Keratinocyte (primary cell): Measurements from ENCODE around the gene CNNM4. TPM values are rescaled to one million over a fixed set of nuclear protein-coding genes. Genes with fewer than 3 reads are reported as not detected.

Experiments
- DNase-seq: peaks from one replicate; pipeline ENCODE4 v3.0.0-alpha.2; 2011; ENCODE audit warnings: low read depth, missing footprints, low spot score
- FAIRE-seq: peaks from 2 replicates; lab custom pipeline; 2011; peaks lifted over from hg19 to GRCh38; lab: Jason Lieb, UNC
- H2AFZ ChIP-seq: 2 replicates; pipeline ENCODE4 v1.6.0; 2012; ENCODE audit warnings: low read length, control low read depth, inconsistent platforms; ENCODE audit not compliant: control insufficient read depth
- H3K27ac ChIP-seq: 2 replicates; pipeline ENCODE4 v1.5.1; 2011; ENCODE audit warnings: low read length; ENCODE audit not compliant: control insufficient read depth, insufficient read depth
- H3K27me3 ChIP-seq: 3 replicates; pipeline ENCODE4 v1.6.0; 2011; ENCODE audit warnings: low read length; ENCODE audit not compliant: control insufficient read depth, insufficient read depth; ENCODE audit errors: extremely low read depth
- H3K36me3 ChIP-seq, 2 experiments: 2 replicates in 1 of 2; 3 replicates in 1 of 2; pipeline ENCODE4 v1.5.1; 2011; ENCODE audit warnings: low read length in 2 of 2, mild to moderate bottlenecking in 1 of 2; ENCODE audit not compliant: control insufficient read depth in 2 of 2, insufficient read depth in 2 of 2; ENCODE audit errors: extremely low read depth in 1 of 2
- H3K4me1 ChIP-seq: 3 replicates; pipeline ENCODE4 v1.5.1; 2011; ENCODE audit warnings: low read length; ENCODE audit not compliant: control insufficient read depth, insufficient read depth; ENCODE audit errors: extremely low read depth
- H3K4me2 ChIP-seq: 3 replicates; pipeline ENCODE4 v1.6.0; 2011; ENCODE audit warnings: low read depth, low read length; ENCODE audit not compliant: control insufficient read depth, insufficient read depth; ENCODE audit errors: extremely low read depth
- H3K4me3 ChIP-seq, 3 experiments: fragments of 200-600 bp in 1 of 3; sonication (generic) in 1 of 3; 2 replicates in 2 of 3; 3 replicates in 1 of 3; pipeline ENCODE4 v1.5.1; 2011 to 2016; ENCODE audit warnings: low read length in 3 of 3, mild to moderate bottlenecking in 3 of 3, control low read depth in 2 of 3, inconsistent platforms in 1 of 3, low read depth in 1 of 3, mixed read lengths in 1 of 3, mixed run types in 1 of 3, moderate library complexity in 1 of 3; ENCODE audit not compliant: control insufficient read depth in 2 of 3, insufficient read depth in 2 of 3; ENCODE audit errors: extremely low read depth in 1 of 3
- H3K79me2 ChIP-seq: 2 replicates; pipeline ENCODE4 v1.6.0; 2012; ENCODE audit warnings: low read length; ENCODE audit not compliant: control insufficient read depth, insufficient read depth
- H3K9ac ChIP-seq: 3 replicates; pipeline ENCODE4 v1.6.0; 2011; ENCODE audit warnings: low read length; ENCODE audit not compliant: control insufficient read depth, insufficient read depth; ENCODE audit errors: extremely low read depth
- H3K9me1 ChIP-seq: 3 replicates; pipeline ENCODE4 v1.6.0; 2011; ENCODE audit warnings: low read length; ENCODE audit not compliant: control insufficient read depth, insufficient read depth; ENCODE audit errors: extremely low read depth
- H3K9me3 ChIP-seq: 2 replicates; pipeline ENCODE4 v1.5.1; 2012; ENCODE audit warnings: low read depth, low read length; ENCODE audit not compliant: control insufficient read depth
- H4K20me1 ChIP-seq: 3 replicates; pipeline ENCODE4 v1.6.0; 2011; ENCODE audit warnings: low read length; ENCODE audit not compliant: control insufficient read depth, insufficient read depth; ENCODE audit errors: extremely low read depth
- CTCF ChIP-seq, 3 experiments: IDR thresholded peaks in 1 of 3; conservative IDR thresholded peaks in 1 of 3; optimal IDR thresholded peaks in 1 of 3; 2 replicates in 2 of 3; 3 replicates in 1 of 3; pipeline versions ENCODE3 to v1.5.1; 2011; ENCODE audit warnings: low read length in 3 of 3, mild to moderate bottlenecking in 3 of 3, moderate library complexity in 2 of 3, control low read depth in 1 of 3, inconsistent platforms in 1 of 3; ENCODE audit not compliant: insufficient read depth in 2 of 3; ENCODE audit errors: extremely low read depth in 1 of 3
- EZH2 ChIP-seq: IDR thresholded peaks from one replicate; pipeline ENCODE4 v1.6.1; 2012; ENCODE audit warnings: inconsistent platforms, mild to moderate bottlenecking, low read length, moderate library complexity
- dilution Hi-C: fragments of 300-500 bp; cut with MboI; formaldehyde crosslinking; loops from one replicate; pipeline ENCODE4 v1.7.0; 2020; ENCODE audit warnings: low sequenced_read_pairs; ENCODE audit not compliant: extremely low pct_ligation_motif_present
- polyA plus RNA-seq, 5 experiments: library from polyadenylated mRNA; depleted of rRNA in 3 of 5; stranded (reverse) in 3 of 5; stranded (forward) in 1 of 5; unstranded in 1 of 5; fragments of >200 nt; gene quantifications; 1 replicate in 1 of 5; 2 replicates in 3 of 5; 3 replicates in 1 of 5; pipeline versions ENCODE4 v1.2.1 to v1.2.3, GENCODE V29; 2011 to 2012; ENCODE audit warnings: missing spikeins in 2 of 5, low read depth in 1 of 5, low replicate concordance in 1 of 5

The CNNM4 gene
- polyA plus RNA-seq, 1 donor (not counting 4 experiments of a cell fraction or from before 2014, with no cell fraction given) = 4.4 TPM

GRCh38 chr2:96839875-96840850, 79.5 kb downstream of the CNNM4 start:
- H3K27me3 ChIP-seq = no peaks in the 10 kb centered on the region
- H3K4me1 ChIP-seq = no peaks in the 10 kb centered on the region
- H3K27ac ChIP-seq = no peak overlapping the region
- no peak for FAIRE-seq
- no peak for TF ChIP-seq EZH2
- H3K4me3 ChIP-seq = no peak overlapping the region
- peaks cover 3% of the 10 kb centered on the region for H4K20me1 ChIP-seq
- no peaks in the 10 kb centered on the region for H3K9me3 ChIP-seq
- H3K9me1 ChIP-seq = no peaks in the 10 kb centered on the region
- no peak overlapping the region for H2AFZ ChIP-seq
- no peak overlapping the region for H3K4me2 ChIP-seq
- H3K79me2 ChIP-seq = no peaks in the 10 kb centered on the region
- H3K36me3 ChIP-seq = peaks cover 0 to 2% of the 10 kb centered on the region in 2 experiments
- no peak overlapping the region for H3K9ac ChIP-seq
- dilution Hi-C loops = no loop called here
- no peak for DNase-seq

DNA sequence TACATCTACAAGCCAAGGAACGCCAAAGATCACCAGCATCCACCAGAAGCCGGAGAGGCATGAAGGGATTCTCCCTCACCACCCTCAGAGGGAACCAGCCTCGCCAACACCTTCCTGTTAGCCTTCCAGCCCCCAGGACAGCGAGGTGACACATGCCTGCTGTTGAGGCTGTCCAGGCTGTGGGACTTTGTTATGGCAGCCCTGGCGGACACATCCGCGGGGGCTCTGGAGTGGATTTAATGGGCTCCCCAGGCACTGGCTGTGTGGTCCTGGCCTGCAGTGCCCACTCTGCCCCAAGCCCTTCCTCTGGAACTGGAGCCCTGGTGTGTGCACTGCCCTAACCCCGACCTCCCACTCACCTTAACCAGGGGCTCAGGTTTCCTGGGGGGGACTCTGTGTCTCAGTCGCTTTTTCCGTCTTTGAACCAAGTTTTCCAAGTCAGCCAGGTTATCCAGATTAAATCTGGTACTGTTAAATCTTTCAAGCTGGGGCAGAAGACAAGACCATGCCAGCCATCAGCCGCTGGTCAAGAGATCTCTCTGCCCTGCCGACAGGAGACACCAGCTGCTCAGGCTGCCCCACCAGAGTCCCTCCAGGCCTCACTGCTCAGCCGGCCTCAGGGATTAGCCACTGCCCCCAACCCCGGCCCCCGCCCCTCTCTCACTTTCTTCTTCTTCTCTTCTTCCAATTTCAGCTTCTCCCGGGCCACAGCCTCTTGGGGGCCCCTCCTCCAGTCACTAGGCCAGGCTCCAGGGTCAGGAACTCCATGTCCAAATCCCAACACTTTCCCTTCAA, 81.2 kb downstream of the CNNM4 start:
- dilution Hi-C loops = no loop called here
- H2AFZ ChIP-seq = no peak overlapping the region
- H3K36me3 ChIP-seq = peaks cover 0 to 2% of the 10 kb centered on the region in 2 experiments
- H3K4me3 ChIP-seq = no peak overlapping the region
- no peaks in the 10 kb centered on the region for H3K9me1 ChIP-seq
- no peak overlapping the region for H3K4me2 ChIP-seq
- H3K9me3 ChIP-seq = no peaks in the 10 kb centered on the region
- no peaks in the 10 kb centered on the region for H3K27me3 ChIP-seq
- FAIRE-seq = no peak
- H3K27ac ChIP-seq = no peak overlapping the region
- H3K79me2 ChIP-seq = no peaks in the 10 kb centered on the region
- H4K20me1 ChIP-seq = peaks cover 3% of the 10 kb centered on the region
- H3K4me1 ChIP-seq = no peaks in the 10 kb centered on the region
- no peak for TF ChIP-seq CTCF (optimal IDR thresholded peaks at IDR 0.05 in 1 of 3, IDR thresholded peaks at IDR 0.05 in 1 of 3, conservative IDR thresholded peaks at IDR 0.05 in 1 of 3; ENCODE audit: extremely low read depth in 1 of 3, insufficient read depth in 2 of 3, low read length in 3 of 3)
- TF ChIP-seq EZH2 = no peak
- DNase-seq = no peak
- H3K9ac ChIP-seq = no peak overlapping the region
